Epithelial cell of esophagus (primary cell): ENCODE results near the gene OR8G5.
A peak's percentile ranks its signal among the peaks of the same experiment; 100 is the strongest.

ENCODE experiments used
- DNase-seq: peaks from one replicate; pipeline ENCODE4 v3.0.0; 2010; ENCODE audit warnings: low read depth
- H3K4me3 ChIP-seq: 2 replicates; pipeline ENCODE4 v1.5.1; 2011; ENCODE audit warnings: mild to moderate bottlenecking, low read length, control low read depth
- CTCF ChIP-seq: IDR thresholded peaks from 2 replicates; pipeline ENCODE4 v1.5.1; 2011; ENCODE audit warnings: low read depth, mild to moderate bottlenecking, low read length, control low read depth, inconsistent platforms; ENCODE audit not compliant: insufficient read depth; ENCODE audit errors: missing control alignments

The OR8G5 gene

DNA sequence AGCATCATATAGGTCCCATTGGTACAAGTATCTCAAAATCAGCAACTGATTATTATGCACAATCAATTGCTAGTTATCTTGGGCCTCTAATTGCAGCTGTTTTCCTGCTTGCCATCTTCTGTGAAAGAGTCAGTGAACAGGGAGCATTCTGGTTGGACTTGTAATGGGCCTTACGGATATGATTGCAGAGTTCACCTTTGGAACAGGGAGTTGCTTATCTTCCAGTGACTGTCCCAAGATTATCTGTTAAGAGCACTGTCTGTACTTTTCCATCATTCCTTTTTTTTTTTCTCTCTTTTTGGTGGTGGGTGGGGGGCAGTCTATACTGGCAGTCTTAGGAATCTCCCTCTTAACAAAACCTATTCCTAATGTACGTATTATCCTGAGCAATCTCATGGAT is 17.8 kb downstream of the OR8G5 start:
- no peak for DNase-seq
- H3K4me3 ChIP-seq: no peak overlapping the region
- TF ChIP-seq CTCF: no peak

DNA sequence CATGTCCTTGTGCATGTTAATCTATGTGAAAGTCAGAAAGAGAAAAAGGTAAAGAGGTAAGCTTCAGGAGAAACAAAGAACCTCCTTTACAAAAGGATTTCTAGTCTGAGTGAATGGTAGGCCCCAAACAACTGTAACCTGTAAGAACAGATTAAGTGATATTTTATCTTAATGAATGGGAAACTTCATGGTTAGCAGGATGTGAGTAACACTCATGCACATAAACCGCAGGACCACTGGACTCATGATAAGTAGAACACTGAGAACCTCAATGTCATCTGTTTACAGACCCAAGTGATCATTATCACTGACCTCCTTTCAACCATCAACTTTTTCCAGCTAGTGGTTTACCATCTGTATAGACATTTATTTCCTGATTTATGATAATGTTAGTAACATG is 19.9 kb downstream of the OR8G5 start:
- no peak for TF ChIP-seq CTCF
- DNase-seq: no peak
- no peak overlapping the region for H3K4me3 ChIP-seq

GRCh38 chr11:124277207-124277606 is 21.0 kb downstream of the OR8G5 start:
- TF ChIP-seq CTCF: no peak
- no peak for DNase-seq
- H3K4me3 ChIP-seq: no peak overlapping the region

- DNase-seq: peak; percentile 12
- TF ChIP-seq CTCF: peak; percentile 13
- no peak overlapping the region for H3K4me3 ChIP-seq
Measured at GRCh38 chr11:124277804-124278203, 21.6 kb downstream of the OR8G5 start.

- DNase-seq: no peak
- TF ChIP-seq CTCF: no peak
- H3K4me3 ChIP-seq: no peak overlapping the region
Measured at GRCh38 chr11:124278261-124278660, 22.1 kb downstream of the OR8G5 start.

DNA sequence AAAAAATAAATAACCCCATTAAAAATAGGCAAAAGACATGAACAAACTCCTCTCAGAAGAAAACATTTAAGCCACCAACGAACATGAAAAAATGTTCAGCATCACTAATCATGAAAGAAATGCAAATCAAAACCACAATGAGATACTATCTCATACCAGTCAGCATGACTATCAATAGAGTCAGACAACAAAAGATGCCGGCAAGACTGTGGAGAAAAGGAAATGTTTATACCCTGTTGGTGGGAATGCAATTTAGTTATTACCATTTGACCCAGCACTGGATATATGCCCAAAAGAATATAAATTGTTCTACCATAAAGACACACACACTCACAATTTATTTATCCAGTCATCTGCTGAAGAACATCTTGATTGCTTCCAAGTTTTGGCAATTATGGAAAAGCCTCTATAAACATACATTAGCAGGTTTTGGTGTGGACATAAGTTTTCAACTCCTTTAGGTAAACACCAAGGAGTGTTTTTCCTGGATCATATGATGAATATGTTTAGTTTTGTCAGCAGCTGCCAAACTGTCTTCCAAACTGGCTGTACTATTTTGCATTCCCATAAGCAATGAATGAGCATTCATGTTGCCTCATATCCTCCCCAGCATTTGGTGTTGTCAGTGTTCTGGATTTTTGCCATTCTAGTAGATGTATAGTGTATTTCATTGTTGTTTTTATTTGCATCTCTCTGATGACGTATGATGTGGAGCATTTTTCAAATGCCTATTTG is 29.6 kb downstream of the OR8G5 start:
- DNase-seq: peak; percentile 37

More for the DNA sequence above, 29.6 kb downstream of the OR8G5 start:
- no peak for TF ChIP-seq CTCF
- no peak overlapping the region for H3K4me3 ChIP-seq
